OCI-LY7 (cell line): ENCODE data around the gene MVD.

Source experiments
- CTCF ChIP-seq: fragments of 200-600 bp; sonication (generic); conservative IDR thresholded peaks from 2 replicates; pipeline ENCODE4 v1.5.1; 2014; ENCODE audit warnings: mild to moderate bottlenecking, antibody characterized with exemption, low read length, moderate library complexity, mixed read lengths
- EZH2phosphoT487 ChIP-seq: fragments of 200-600 bp; sonication (generic); IDR thresholded peaks from 2 replicates; pipeline ENCODE4 v1.6.1; 2018; ENCODE audit warnings: low read depth, borderline replicate concordance, mild to moderate bottlenecking, mixed run types, antibody characterized with exemption, low read length, moderate library complexity, mixed read lengths

DNA sequence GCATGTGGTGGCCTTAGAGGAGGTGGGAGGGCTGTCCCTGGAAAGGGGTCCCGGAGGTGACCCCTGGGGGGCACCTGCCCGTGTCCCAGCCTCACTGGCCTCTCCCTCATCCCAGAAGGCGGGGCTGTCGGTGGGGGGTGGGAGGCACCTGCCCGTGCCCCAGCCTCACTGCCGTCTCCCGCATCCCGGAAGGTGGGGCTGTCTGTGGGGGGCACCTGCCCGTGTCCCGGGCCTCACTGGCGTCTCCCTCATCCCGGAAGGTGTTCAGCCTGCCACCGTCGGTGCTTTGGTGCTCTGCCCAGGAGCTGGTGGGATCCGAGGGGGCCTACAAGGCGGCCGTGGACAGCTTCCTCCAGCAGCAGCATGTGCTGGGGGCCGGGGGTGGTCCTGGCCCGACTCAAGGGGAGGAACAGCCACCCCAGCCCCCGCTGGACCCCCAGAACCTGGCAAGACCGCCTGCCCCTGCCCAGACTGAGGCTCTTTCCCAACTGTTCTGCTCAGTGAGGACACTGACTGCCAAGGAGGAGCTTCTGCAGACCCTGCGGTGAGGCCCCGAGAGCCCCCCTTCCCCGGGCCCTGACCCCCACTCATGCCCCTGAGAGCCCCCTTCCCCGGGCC, 49.6 kb upstream of the MVD start:
- TF ChIP-seq CTCF (no peak), EZH2phosphoT487 (no peak)
